B cell (primary cell): Measurements from ENCODE around the gene FRMD8.

Source experiments
- EZH2 ChIP-seq: IDR thresholded peaks from 2 replicates; pipeline ENCODE4 v1.6.1; 2012; ENCODE audit warnings: borderline replicate concordance, low read depth, mild to moderate bottlenecking, moderate library complexity, low read length; ENCODE audit not compliant: insufficient read depth, poor library complexity, severe bottlenecking
- TF ChIP-seq, protein P1 (sequence below): fragments of 200-600 bp; IDR thresholded peaks from one replicate; pipeline ENCODE4 v1.8.0; 2022; ENCODE audit warnings: antibody characterized with exemption, mild to moderate bottlenecking

DNA sequence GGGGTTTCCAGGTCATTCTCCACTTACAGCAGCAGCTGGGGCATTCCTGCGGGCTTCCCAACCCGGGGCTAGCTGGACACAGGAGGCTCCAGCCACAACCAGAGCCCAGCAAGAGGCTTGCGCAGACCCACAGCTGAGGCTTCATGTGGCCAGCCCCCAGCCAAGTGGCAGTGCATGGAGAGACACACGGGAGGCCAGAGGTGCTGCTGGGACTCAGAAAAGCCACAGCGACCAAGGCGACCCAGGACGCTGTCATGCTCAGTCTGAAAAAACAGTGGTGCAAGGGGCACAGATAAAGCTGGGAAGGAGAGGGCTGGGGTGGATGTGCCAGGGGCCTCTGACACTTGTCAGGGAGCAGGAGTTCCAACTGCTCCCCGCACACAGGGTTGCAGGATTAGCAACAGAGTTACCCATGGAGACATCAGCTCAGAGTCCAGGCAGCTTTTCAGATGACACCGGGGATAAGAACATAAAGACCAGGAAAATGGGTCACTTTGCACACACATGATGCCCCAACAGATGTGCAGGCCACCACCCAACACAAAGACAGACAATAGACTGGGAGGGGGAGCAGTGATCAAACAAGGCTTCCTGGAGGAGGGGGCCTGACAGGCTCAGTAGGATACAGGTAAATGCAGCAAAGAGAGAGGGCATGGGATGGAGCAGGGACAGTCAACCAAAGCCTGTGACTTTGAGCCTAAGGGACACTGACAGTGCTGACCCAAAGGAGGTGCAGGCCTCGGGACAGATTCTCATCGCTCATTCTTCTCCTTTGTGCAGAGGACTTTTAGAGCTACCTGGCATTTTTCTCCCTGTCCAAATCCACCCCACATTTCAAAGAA, 29.3 kb downstream of the FRMD8 start:
- TF ChIP-seq, protein P1, sequence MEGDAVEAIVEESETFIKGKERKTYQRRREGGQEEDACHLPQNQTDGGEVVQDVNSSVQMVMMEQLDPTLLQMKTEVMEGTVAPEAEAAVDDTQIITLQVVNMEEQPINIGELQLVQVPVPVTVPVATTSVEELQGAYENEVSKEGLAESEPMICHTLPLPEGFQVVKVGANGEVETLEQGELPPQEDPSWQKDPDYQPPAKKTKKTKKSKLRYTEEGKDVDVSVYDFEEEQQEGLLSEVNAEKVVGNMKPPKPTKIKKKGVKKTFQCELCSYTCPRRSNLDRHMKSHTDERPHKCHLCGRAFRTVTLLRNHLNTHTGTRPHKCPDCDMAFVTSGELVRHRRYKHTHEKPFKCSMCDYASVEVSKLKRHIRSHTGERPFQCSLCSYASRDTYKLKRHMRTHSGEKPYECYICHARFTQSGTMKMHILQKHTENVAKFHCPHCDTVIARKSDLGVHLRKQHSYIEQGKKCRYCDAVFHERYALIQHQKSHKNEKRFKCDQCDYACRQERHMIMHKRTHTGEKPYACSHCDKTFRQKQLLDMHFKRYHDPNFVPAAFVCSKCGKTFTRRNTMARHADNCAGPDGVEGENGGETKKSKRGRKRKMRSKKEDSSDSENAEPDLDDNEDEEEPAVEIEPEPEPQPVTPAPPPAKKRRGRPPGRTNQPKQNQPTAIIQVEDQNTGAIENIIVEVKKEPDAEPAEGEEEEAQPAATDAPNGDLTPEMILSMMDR = no peak
- no peak for TF ChIP-seq EZH2
